GDM1 (cell line): Measurements from ENCODE around the gene PRDX1.
"Not testable (repeated sequence)": the region's sequence is repeated elsewhere in the genome, so short reads cannot be mapped to it uniquely, and the experiment has no call there.

Source experiments
- DNase-seq: peaks from one replicate; lab custom pipeline; 2025; lab: John Stamatoyannopoulos, UW

The PRDX1 gene

DNA sequence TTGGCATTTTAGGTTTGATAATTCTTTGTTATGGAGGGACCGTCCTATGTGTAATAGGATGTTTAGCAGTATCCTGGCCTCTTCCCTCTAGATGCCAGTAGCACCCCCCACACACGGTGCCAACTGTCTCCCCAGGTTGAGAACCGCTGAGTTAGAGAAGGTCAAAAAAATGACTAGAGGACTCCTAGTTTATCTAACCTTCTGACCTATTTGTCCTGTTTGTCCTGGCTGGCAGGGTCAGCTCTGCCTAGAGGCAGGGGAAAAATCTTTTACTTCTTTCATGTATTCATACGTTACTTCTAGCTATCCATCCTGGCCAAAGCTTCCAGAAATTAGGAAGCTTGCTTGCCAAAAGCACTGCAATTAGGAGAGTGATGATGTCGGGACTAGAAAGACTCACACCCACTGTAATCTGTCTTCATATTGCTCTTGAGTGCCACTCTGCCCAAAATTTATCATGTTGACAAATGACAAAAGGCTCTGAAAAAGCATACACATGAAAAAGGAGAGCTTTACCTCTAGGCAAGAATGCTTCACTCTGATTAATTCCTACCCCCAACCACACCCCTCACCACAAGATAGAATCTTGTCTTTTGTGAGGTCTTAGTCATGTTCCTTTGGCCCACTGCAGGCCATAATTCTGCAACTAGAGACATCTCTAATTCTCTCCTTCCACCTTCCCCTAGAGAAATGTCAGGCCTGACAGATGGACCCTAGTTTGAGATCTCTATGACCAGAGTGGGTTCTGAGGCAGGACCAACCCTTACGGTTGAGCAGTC is 14.5 kb upstream of the PRDX1 start:
- DNase-seq = no peak

GRCh38 chr1:45531873-45532272 is 10.2 kb upstream of the PRDX1 start:
- no peak for DNase-seq

- no peak for DNase-seq
Observed at GRCh38 chr1:45530632-45531135, 9.0 kb upstream of the PRDX1 start.

DNA sequence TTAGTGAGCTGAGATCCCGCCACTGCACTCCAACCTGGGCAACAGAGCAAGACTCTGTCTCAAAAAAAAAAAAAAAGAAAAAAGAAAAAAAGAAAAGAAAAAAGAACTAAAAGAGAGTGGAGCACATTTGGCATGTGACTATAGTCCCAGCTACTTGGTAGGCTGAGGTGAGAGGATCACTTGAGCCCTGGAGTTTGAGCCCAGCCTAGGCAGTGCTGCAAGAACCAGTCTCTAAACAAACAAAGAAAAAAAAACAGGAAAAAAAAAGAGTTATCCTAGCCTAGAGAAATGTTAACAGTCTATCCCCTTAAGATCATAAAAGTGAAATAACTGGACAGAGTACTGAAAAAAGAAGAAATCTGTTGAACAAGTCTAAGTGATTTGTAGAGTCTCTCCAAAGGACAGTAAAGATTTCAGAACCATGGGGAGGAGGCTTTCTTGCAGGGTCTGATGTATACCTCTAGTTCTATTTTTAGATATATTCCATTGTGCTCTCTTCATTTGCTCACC is 4.5 kb upstream of the PRDX1 start:
- no peak for DNase-seq

DNA sequence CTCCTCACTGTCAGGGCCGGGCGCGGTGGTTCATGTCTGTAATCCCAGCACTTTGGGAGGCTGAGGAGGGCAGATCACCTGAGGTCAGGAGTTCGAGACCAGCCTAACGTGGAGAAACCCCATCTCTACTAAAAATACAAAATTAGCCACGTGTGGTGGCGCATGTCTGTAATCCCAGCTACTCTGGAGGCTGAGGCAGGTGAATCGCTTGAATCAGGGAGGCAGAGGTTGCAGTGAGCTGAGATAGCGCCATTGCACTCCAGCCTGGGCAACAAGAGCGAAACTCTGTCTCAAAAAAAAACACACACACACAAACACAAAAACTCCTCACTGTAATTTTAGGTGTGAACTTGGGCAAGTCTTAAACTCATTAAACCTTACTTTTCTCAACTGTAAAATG is 2.3 kb upstream of the PRDX1 start:
- DNase-seq = not testable (repeated sequence)

GRCh38 chr1:45523516-45523915 is 1.8 kb upstream of the PRDX1 start:
- DNase-seq = not testable (repeated sequence)

DNA sequence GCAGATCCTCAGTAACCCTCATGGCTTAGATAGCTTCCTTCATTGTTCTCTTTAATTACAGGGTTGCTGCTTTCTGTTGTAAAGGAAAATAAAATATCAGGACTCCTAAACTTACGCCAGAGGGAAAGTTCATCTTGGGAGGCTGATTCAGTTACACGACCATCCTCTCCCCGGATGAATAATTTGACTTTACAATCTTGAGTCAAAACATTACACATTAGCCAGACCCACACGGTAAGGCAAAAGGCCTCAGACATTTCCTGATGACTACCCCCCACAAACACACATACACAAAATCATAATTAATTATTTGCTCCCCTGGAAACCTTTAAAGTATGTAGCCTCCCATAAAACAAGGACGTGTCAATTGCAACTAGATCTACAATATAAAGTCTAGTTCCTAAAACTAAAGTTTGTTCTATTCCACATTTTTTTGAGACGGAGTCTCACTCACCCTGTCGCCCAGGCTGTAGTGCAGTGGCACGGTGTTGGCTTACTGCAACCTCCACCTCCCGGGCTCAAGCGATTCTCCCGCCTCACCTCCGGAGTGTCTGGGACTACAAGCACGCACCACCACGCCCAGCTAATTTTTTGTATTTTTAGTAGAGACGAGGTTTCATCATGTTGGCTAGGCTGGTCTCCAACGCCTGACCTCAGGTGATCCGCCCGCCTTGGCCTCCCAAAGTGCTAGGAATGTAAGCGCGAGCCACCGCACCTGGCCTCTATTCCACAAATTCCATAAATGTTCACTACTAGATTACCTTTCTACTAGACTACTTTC is 830 bp upstream of the PRDX1 start:
- no peak for DNase-seq

DNA sequence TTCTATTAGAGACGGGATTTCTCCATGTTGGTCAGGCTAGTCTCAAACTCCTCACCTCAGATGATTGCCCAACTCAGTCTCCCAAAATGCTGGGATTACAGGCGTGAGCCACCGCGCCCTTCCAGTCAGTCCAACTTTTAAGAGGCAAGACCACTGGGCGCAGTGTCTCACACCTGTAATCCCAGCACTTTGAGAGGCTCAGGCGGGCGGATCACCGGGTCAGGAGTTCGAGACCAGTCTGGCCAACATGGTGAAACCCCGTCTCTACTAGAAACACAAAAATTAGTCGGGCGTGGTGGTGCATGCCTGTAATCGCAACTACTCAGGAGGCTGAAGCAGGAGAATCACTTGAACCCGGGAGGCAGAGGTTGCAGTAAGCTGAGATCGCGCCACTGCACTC is 1.9 kb downstream of the PRDX1 start:
- not testable (repeated sequence) for DNase-seq

DNA sequence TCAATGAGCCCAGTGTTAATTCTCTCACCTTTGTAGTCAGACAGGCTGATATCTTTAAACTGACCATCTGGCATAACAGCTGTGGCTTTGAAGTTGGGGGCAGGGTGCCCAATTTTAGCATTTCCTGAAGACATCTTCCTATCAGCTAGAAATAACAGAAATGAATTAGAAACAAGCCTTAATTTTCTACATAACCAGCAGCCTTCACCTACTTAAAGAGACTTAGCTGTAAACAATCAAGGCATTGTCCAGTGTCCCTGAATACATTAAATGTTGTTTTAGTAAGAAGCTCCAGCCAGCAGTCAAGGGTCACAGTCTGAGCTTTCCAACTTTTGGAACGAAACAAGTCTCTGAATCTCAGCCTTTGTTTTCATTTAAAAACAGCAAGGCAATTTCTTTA is 2.8 kb downstream of the PRDX1 start:
- DNase-seq = no peak

- not testable (repeated sequence) for DNase-seq
Observed at GRCh38 chr1:45518366-45518765, 3.3 kb downstream of the PRDX1 start.

DNA sequence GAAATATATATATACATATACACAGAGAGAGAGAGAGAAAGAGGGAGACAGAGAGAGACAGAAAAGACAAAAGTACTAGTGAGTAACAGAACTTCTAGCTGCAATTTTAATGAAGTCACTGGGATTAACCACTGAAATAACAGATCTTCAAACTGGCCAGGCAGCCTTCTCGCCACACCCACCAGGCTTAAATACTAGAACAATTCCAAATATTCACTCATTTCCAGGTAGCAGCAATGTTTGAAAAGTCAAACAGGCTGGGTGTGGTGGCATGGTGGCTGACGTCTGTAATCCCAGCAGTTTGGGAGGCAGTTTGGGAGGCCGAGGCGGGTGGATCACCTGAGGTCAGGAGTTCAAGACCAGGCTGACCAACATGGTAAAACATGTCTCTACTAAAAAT is 5.2 kb downstream of the PRDX1 start:
- no peak for DNase-seq

DNA sequence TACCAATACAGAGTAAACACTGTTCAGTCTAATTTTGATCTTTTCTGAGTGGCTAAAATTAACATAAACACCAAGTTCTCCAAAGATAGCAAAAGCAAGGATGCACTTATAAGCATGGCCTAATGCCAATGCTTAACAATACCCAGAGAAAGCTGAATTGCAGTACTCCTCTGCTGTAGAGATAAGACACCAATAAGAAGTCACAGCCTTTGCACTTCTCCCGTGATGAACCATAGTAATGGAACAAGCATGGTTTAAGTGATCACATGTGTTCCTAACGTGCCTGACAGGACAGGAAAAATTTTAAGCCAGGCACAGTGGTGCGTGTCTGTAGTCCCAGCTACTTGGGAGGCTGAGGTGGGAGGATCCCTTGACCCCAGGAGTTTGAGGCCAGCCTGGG is 5.6 kb downstream of the PRDX1 start:
- no peak for DNase-seq

GRCh38 chr1:45513532-45514260 is 8.0 kb downstream of the PRDX1 start:
- not testable (repeated sequence) for DNase-seq

DNA sequence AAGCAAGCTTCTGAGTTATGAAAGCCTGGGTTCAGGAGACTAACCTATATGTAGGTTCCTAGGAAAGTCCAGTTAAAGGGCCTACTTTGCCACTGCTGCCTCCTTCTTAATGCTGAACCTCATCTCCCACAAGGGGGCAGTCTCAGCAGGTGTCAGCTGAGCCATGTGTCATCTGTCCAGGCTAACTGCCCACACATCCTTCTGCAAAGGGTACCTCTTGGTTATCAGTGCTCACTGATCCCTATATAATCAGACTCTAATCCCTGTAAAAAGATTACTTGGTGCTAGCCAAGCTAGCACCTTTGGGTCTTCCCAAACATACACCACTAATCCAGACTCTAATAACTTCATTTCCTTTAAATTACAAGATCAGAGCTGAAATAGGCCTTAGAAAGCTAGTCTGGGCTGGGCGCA is 9.0 kb downstream of the PRDX1 start:
- peak; percentile 15 for DNase-seq

- DNase-seq = no peak
Observed at GRCh38 chr1:45510972-45511527, 10.6 kb downstream of the PRDX1 start.

DNA sequence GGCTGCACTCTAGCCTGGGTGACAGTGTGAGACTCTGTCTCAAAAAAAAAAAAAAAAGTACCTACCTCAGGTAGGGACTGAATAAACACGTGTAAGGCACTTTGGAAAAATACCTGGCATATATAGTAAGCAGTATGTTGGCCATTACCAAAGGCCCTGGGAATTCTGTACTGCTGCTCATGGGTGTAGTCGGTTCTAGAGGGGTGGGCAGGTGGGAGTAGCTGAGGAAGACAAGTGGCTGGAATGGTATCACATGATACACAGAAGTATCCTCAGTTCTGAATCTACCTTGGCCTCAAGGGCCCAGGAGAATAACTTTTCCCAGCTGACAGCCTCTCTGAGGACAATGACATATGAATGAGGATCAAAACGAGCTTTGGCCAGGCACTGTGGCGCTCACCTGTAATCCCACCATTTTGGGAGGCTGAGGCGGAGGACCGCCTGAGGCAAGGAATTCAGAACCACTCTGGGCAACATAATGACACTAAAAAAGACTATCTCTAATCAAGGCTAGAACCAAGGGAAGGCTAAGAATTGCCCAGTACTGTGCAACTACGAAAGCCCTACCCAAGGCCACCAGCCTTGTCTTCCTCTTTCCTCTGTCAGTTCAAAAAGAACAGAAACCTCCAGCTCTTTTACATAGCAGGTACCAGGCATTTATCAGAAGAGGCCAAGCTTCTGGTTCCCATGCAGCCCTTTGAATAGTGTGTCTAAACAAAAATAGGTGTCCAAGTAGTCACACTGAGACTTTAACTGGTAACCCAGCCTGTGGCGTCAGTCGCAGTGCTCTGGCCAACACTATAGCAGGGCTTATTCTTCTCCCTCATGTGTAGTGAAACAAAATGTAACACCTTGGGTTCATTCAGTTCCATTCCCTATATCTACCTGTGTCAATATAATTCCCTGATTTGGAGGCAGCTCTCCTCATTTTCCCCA is 11.4 kb downstream of the PRDX1 start:
- DNase-seq = no peak

- peak; percentile 50 for DNase-seq
Observed at GRCh38 chr1:45508295-45509151, 13.2 kb downstream of the PRDX1 start.

DNA sequence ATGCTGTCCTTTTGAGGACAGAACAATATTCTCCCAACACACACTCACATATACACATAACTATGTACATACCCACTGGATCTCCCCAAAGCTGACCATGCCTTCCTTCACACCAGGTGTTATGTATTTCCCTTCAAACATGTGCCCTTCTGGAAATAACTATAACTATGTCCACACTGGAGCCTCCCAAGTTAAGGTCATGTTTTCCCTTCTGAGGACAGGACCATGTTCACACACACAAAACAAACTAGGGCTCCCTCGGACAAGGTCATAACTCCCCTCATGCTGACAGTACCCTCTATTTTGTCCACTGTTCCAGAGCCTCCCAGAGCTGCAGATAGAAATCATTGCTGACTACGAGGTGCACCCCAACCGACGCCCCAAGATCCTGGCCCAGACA is 13.8 kb downstream of the PRDX1 start:
- DNase-seq = no peak

GRCh38 chr1:45507195-45507594 is 14.5 kb downstream of the PRDX1 start:
- DNase-seq = no peak
